ENCODE data around the gene PATL2.

DNA sequence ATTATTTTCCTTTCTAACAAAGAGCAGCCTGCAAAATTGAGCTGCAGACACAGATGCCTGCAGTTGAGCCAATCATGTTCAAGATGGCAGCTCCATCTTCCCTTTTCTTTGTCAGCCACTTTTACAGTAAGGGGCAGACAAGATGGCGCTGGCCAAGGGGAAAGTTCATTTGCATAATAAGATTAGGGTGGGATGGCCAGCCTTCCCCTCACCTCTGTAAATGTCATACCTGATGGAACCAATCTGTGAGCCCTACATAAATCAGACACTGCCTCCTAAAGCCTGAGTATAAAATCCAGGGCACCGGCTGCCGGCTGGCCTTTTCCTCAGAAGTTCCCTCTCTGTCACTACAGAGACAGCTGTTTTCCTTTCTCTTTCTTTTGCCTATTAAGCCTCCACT is 15.8 kb downstream of the PATL2 start:
- TF ChIP-seq, protein P1, sequence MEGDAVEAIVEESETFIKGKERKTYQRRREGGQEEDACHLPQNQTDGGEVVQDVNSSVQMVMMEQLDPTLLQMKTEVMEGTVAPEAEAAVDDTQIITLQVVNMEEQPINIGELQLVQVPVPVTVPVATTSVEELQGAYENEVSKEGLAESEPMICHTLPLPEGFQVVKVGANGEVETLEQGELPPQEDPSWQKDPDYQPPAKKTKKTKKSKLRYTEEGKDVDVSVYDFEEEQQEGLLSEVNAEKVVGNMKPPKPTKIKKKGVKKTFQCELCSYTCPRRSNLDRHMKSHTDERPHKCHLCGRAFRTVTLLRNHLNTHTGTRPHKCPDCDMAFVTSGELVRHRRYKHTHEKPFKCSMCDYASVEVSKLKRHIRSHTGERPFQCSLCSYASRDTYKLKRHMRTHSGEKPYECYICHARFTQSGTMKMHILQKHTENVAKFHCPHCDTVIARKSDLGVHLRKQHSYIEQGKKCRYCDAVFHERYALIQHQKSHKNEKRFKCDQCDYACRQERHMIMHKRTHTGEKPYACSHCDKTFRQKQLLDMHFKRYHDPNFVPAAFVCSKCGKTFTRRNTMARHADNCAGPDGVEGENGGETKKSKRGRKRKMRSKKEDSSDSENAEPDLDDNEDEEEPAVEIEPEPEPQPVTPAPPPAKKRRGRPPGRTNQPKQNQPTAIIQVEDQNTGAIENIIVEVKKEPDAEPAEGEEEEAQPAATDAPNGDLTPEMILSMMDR (IDR thresholded peaks at IDR 0.05; ENCODE audit: low read length), result no peak
- no peak for TF ChIP-seq EZH2 (IDR thresholded peaks at IDR 0.05; ENCODE audit: borderline replicate concordance, low read length)
